NCI-H510A treated with DMSO at 0.1 percent for 48 hours (cell line): Measurements from ENCODE around the gene SNTA1.
"Not testable (repeated sequence)": the region's sequence is repeated elsewhere in the genome, so short reads cannot be mapped to it uniquely, and the experiment has no call there.

ENCODE experiments used
- DNase-seq: peaks from one replicate; lab custom pipeline; 2025; lab: John Stamatoyannopoulos, UW

The SNTA1 gene

DNA sequence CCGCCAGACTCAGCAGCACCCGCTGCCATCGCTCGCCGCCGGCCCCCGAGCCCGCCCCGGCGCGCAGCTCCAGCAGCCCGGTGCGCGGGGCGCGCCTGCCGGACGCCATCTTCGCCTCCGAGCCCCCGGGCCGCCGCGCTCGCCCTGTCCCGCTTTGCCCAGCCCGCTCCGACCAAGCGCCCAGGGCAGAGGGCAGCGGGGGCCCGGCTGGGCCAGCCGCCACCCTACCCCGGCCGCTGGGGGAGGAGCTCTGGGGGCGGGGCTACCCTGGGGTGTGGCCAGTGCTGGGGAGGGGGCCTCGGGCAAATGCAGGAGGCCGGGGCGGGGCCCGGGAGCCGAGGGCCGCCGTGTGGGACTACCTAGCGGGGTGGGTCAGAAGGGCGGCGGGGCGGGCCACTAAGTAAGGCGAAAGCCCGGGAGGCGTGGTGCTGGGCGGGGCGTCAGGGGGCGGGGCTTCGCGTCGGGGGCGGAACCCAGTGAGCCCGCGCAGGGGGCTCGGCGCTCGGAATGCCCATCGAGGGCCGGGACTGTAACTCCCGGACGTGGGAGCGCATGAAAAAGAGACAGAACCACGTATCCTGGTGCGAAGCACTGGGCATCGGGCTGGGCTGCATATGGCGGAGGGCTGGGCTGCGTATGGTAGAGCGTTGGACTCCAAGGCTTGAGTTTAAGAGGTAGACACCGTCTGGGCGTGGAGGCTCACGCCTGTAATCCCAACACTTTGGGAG, at the start of gene SNTA1:
TSS of gene SNTA1 (minus strand) at position 252 of the 728 bp plus-strand sequence. CDS start at position 109, 143 bp downstream.
- DNase-seq = peak; percentile 81

GRCh38 chr20:33490934-33491656, 47.5 kb upstream of the SNTA1 start:
- no peak for DNase-seq

GRCh38 chr20:33490023-33490933, 46.7 kb upstream of the SNTA1 start, which contains the start of gene CBFA2T2:
Gene CBFA2T2 (plus strand): TSS chr20:33490096. CDS start chr20:33490268, 172 bp downstream.
- DNase-seq = no peak

GRCh38 chr20:33489495-33490022, 46.0 kb upstream of the SNTA1 start:
- peak; percentile 95 for DNase-seq

DNA sequence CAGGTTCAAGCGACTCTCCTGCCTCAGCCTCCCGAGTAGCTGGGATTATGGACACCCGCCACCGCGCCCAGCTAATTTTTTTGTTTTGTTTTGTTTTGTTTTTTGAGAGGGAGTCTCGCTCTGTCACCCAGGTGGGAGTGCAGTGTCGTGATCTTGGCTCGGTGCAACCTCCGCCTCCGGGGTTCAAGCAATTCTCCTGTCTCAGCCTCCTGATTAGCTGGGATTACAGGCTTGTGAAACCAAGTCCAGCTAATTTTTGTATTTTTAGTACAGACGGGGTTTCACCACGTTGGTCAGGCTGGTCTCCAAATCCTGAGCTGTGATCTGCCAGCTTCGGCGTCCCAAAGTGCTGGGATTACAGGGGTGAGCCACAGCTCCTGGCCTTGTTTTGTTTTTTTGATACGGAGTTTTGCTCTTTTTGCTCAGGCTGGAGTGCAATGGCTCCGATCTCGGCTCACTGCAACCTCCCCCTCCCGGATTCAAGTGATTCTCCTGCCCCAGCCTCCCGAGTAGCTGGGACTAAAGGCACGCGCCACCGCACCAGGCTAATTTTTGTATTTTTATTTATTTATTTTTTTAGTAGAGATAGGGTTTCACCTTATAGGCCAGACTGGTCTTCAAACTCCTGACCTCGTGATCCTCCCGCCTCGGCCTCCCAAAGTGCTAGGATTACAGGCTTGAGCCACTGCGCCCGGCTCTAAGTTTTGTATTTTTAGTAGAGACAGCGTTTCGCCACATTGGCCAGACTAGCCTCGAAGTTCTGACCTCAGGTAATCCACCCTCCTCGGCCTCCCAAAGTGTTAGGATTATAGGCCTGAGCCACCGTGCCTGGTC, 45.3 kb upstream of the SNTA1 start:
- not testable (repeated sequence) for DNase-seq

- DNase-seq = no peak
Observed at GRCh38 chr20:33488201-33488600, 44.6 kb upstream of the SNTA1 start.

- DNase-seq = not testable (repeated sequence)
Observed at GRCh38 chr20:33483186-33483585, 39.6 kb upstream of the SNTA1 start.

DNA sequence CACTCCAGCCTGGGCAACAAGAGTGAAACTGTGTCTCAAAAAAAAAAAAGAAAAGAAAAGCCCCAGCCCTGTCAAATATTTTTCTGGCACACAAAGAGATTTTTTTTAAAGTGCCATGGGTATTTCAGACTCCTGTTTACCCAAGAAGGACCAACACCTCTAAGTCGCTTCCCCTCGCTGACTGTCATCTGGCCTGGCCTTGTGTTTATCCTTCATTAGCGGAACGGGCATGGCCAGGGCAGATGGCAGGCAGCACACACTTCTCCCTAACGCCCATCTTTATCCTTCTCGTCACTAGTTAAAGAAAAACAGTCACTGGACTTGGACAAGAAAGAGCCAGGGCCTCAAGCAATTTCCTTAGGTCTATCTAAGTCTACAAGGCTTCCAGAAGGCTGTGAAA, 39.0 kb upstream of the SNTA1 start:
- peak; percentile 65 for DNase-seq

GRCh38 chr20:33481431-33481941, 37.9 kb upstream of the SNTA1 start:
- DNase-seq = no peak

- DNase-seq = no peak
Observed at GRCh38 chr20:33480048-33480447, 36.5 kb upstream of the SNTA1 start.

DNA sequence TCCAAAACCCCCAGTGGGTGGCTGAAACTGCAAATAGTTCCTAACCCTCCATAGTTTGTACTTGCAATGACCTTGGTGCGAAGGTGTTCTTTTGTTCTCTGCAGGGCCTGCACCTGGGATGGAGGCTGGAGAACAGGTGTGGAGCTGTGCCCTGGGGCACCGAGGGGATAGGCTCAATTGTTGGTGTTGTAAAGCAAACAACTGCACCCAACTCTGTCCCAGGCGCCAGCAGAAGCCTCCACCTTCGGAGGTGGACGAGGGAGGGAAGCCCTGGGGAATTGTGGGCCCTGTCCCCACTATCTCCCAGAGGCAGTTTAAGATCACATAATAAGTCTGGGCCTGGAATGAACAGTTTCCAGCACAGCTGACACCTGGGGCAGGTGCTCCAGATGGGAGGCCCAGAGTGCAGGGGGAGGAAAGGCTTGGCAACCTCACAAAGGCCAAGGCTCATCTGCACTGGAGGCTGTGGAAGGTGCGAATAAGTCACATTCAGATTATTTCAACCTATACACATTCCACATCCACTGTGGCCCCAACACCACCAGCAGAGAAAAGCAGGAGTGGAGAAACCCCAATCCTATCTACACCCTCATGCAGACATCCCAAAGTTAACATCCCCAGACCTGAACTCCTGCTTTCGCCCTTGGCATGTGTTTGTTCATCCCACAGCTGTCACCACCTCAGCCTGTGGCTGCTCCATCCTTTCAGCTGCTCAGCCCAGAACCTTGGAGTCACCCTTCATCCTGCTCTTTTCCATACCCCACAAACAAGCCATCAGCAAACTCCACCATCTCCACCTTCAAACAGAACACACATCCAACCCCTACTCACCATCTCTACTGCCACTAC, 34.0 kb upstream of the SNTA1 start:
- peak; percentile 99 for DNase-seq

DNA sequence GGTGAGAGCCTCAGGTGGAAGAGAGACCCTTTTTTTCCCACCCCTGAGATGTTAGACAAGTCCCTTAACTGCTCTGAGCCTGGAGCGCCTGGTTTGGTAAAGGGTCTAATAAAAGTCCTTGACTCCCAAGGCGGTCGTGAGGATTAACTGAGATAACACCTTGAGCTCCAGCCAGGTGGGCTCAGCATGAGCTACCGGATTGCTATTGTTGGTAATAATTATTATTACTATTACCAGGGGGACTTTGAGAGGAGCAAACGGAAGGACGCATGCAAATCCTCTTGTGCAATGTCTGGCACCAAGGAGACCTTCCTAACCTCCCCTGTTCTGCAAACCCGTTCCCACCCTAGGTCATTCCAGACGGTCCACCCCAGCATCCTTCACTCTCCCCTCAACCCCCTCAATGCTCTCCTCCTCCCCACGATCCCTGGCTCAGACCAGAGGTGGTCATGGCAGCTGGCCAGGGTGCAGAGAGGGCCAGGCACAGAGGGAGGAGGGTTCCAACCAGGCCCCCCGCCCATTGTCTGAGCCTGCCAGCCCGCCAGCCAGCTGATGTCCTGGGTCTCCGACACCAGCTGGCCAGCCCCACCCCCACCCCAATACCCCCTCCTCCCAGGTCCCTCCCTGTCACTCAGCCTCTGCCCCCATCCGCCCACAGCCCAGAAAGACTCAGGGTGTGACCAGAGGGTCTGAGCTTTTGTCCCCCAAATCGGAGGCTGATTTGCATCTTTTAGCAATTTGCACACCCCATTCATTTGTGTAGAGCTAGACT, 32.0 kb upstream of the SNTA1 start:
- DNase-seq = no peak

DNA sequence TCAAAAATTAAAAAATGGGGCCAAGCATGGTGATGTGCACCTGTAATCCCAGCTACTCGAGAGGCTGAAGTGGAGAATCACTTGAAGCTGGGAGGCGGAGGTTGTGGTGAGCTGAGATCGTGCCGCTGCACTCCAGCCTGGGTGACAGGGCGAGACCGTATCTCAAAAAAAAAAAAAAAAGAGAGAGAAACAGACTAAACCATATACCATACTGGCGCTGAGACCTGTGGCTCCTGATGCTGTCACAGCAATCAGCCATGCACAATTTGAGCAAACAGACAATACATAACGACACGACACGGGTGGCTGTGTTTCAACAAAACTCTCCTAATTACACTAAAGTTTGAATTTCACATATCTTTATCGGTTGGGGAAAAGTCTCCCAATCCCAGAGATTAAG, 31.4 kb upstream of the SNTA1 start:
- no peak for DNase-seq

DNA sequence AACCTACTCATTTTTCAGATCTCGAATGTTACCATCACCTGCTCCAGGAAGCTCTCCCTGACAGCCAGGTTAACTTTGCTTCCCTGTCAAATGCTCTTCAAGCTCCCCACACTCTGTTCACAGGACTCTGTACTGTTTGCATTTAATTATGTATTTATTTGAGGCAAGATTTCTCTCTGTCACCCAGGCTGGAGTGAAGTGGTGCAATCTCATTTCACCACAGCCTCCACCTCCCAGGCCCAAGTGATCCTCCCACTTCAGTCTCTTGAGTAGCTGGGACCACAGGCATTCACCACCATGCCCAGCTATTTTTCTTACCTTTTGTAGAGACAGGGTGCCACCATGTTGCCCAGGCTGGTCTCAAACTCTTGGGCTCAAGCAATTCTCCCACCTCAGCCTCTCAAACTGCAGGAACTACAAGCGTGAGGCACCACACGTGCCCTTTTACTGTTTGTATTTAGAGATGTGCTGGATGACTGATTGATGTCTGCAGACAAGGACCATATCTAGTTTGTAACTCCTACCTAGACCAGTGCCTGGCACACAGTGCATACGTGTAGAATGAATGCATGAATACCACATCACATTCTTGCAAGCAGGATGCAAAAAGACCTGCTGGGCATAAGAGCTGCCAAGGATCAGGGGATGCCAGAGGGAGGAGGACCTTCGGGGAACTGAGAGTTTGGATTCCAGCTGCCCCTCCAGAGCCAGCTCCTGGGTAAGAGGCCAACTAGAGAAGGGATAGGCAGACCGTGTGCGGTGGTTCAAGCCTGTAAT, 30.7 kb upstream of the SNTA1 start:
- peak; percentile 87 for DNase-seq

DNA sequence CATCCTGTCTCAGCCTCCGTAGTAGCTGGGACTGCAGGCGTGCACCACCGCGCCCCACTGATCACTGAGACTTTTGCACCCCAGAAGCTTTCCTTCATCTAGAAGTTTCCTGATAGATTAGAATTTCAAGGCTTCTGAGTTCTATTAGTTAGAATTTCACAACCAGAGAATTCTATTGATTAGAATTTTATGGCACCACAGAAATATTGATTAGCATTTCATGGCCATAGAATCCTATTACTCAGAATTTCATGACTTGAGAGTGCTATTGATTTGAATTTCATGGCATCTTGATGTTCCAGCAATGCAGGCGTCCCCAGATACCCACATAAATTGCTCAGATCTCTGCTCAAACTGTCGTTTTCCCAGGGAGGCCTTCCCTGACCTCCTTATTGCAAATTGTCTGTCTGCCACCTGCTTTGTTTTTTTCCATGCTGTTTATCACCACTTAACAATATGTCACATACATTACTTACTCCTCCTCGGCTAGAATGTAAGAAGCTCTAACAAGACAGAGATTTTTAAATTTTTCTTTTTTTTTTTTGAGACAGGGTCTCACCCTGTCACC, 29.4 kb upstream of the SNTA1 start:
- DNase-seq = no peak

- no peak for DNase-seq
Observed at GRCh38 chr20:33470866-33471265, 27.3 kb upstream of the SNTA1 start.

DNA sequence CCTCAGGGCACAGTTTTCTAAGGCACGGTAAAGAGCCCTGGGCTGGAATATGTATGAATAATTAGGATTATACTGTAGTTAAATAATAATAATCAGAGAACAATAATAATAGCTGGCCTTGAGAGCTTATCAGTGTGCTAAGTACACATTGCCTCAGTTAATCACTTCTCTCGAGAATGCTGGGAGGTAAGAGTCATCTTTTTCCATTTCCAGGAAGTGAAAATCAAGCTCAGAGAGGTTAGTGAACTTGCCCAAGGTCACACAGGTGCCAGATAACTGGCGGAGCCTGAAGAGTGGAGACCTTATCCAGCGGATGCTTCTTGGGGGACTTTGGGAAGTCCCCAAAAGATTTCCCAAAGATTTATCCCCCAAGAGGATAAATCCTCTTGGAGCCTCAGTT, 26.9 kb upstream of the SNTA1 start:
- DNase-seq = no peak

DNA sequence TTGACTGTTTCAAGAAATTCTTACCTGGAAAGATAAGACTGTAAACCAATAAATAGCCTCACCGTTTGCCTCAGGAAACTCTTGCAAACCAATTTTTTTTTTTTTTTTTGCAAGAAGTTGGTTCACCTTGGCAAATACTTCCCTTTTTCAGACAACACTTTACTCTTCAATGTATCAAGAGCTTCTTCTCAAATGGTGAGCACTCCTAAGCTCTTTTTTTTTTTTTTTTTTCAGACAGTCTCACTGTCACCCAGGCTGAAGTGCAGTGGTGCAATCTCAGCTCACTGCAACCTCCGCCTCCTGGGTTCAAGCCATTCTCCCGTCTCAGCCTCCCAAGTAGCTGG, 22.7 kb upstream of the SNTA1 start:
- DNase-seq = no peak
